Measurements from ENCODE around the gene STK32C. TPM values are rescaled to one million over a fixed set of nuclear protein-coding genes. Genes with fewer than 3 reads are reported as not detected.
"Not testable (repeated sequence)": the region's sequence is repeated elsewhere in the genome, so short reads cannot be mapped to it uniquely, and the experiment has no call there.

Gene STK32C
- total RNA-seq, 1 experiment from 2014 or later = 28.3 TPM

- no peak for DNase-seq (ENCODE audit: low spot score)
- in situ Hi-C loops (cut with HindIII; ENCODE audit: low sequenced_read_pairs) = no loop called here
Observed at GRCh38 chr10:132322586-132323048, 14.9 kb upstream of the STK32C start.

- DNase-seq (ENCODE audit: low spot score) = no peak
- in situ Hi-C loops (cut with HindIII; ENCODE audit: low sequenced_read_pairs) = no loop called here
Observed at GRCh38 chr10:132321726-132322125, 14.0 kb upstream of the STK32C start.

GRCh38 chr10:132320654-132321469 is 13.1 kb upstream of the STK32C start:
- DNase-seq (ENCODE audit: low spot score) = no peak
- in situ Hi-C loops (cut with HindIII; ENCODE audit: low sequenced_read_pairs) = no loop called here

GRCh38 chr10:132319853-132320653 is 12.3 kb upstream of the STK32C start:
- DNase-seq (ENCODE audit: low spot score) = no peak
- in situ Hi-C loops (cut with HindIII; ENCODE audit: low sequenced_read_pairs) = no loop called here

- DNase-seq (ENCODE audit: low spot score); in situ Hi-C loops (cut with HindIII; ENCODE audit: low sequenced_read_pairs): not testable (repeated sequence)
Observed at GRCh38 chr10:132317477-132317876, 9.7 kb upstream of the STK32C start.

GRCh38 chr10:132316133-132316532 is 8.4 kb upstream of the STK32C start:
- no peak for DNase-seq (ENCODE audit: low spot score)
- in situ Hi-C loops (cut with HindIII; ENCODE audit: low sequenced_read_pairs) = no loop called here

GRCh38 chr10:132314881-132315280 is 7.1 kb upstream of the STK32C start:
- DNase-seq (ENCODE audit: low spot score); in situ Hi-C loops (cut with HindIII; ENCODE audit: low sequenced_read_pairs): not testable (repeated sequence)

GRCh38 chr10:132314336-132314735 is 6.6 kb upstream of the STK32C start:
- DNase-seq (ENCODE audit: low spot score) = no peak
- in situ Hi-C loops (cut with HindIII; ENCODE audit: low sequenced_read_pairs) = no loop called here

GRCh38 chr10:132313865-132314264 is 6.1 kb upstream of the STK32C start:
- no peak for DNase-seq (ENCODE audit: low spot score)
- in situ Hi-C loops (cut with HindIII; ENCODE audit: low sequenced_read_pairs) = no loop called here

- DNase-seq (ENCODE audit: low spot score) = no peak
- in situ Hi-C loops (cut with HindIII; ENCODE audit: low sequenced_read_pairs) = no loop called here
Observed at GRCh38 chr10:132313305-132313704, 5.6 kb upstream of the STK32C start.

GRCh38 chr10:132311338-132311939 is 3.7 kb upstream of the STK32C start:
- no peak for DNase-seq (ENCODE audit: low spot score)
- in situ Hi-C loops (cut with HindIII; ENCODE audit: low sequenced_read_pairs) = no loop called here

GRCh38 chr10:132310701-132311337 is 3.1 kb upstream of the STK32C start:
- DNase-seq (ENCODE audit: low spot score) = no peak
- in situ Hi-C loops (cut with HindIII; ENCODE audit: low sequenced_read_pairs) = no loop called here

GRCh38 chr10:132309879-132310591 is 2.3 kb upstream of the STK32C start:
- in situ Hi-C loops (cut with HindIII; ENCODE audit: low sequenced_read_pairs) = no loop called here
- no peak for DNase-seq (ENCODE audit: low spot score)

GRCh38 chr10:132309471-132309865 is 1.7 kb upstream of the STK32C start:
- in situ Hi-C loops (cut with HindIII; ENCODE audit: low sequenced_read_pairs) = no loop called here

GRCh38 chr10:132308587-132309470 is 1.1 kb upstream of the STK32C start:
- in situ Hi-C loops (cut with HindIII; ENCODE audit: low sequenced_read_pairs) = no loop called here
- no peak for DNase-seq (ENCODE audit: low spot score)

More at GRCh38 chr10:132309471-132309865, 1.7 kb upstream of the STK32C start:
- DNase-seq (ENCODE audit: low spot score) = no peak

- DNase-seq (ENCODE audit: low spot score) = peak; percentile 69
- in situ Hi-C loops (cut with HindIII; ENCODE audit: low sequenced_read_pairs) = no loop called here
Observed at GRCh38 chr10:132306864-132307751, 642 bp downstream of the STK32C start.

- in situ Hi-C loops (cut with HindIII; ENCODE audit: low sequenced_read_pairs) = no loop called here
- no peak for DNase-seq (ENCODE audit: low spot score)
Observed at GRCh38 chr10:132306343-132306685, 1.4 kb downstream of the STK32C start.

Measured in G401 (cell line).